PC-3 (cell line): ENCODE results near the gene GNB5. TPM values are rescaled to one million over a fixed set of nuclear protein-coding genes. Genes with fewer than 3 reads are reported as not detected.

Source experiments
- ATAC-seq: fragments of 200-7000 bp; cut with Tn5 transposase; 2 replicates; pipeline ENCODE4 v1.9.1; 2020; ENCODE audit warnings: mild to moderate bottlenecking, moderate library complexity
- BruUV-seq: library from RNA; stranded (reverse); fragments of 400-500 nt; replicated peaks from 2 replicates; lab custom pipeline; 2021; lab: Mats Ljungman, UMichigan
- CTCF ChIA-PET: fragments of 300-600 bp; sonication (Branson Sonifier 250); formaldehyde crosslinking; loops from one replicate; lab custom pipeline; 2022; ENCODE audit warnings: antibody characterized with exemption; lab: Charles Lee
- POLR2A ChIA-PET: fragments of 300-600 bp; sonication (Branson Sonifier 250); formaldehyde crosslinking; loops from one replicate; lab custom pipeline; 2022; ENCODE audit warnings: antibody characterized with exemption; ENCODE audit not compliant: unreplicated experiment; lab: Charles Lee
- DNase-seq: peaks from one replicate; pipeline ENCODE4 v3.0.0-alpha.2; 2015
- H2AFZ ChIP-seq: fragments of 300-600 bp; sonication (generic); 2 replicates; pipeline ENCODE4 v1.6.0; 2016; ENCODE audit warnings: antibody characterized with exemption, low read length
- H3F3A ChIP-seq: fragments of 300-600 bp; sonication (generic); one replicate; pipeline ENCODE4 v1.6.0; 2017; ENCODE audit warnings: antibody characterized with exemption, low read length, control low read depth, mild to moderate bottlenecking; ENCODE audit not compliant: unreplicated experiment
- H3K27ac ChIP-seq: fragments of 300-600 bp; sonication (generic); 2 replicates; pipeline ENCODE4 v1.5.1; 2016; ENCODE audit warnings: mild to moderate bottlenecking, low read length
- H3K27me3 ChIP-seq: fragments of 300-600 bp; sonication (generic); 2 replicates; pipeline ENCODE4 v1.6.1; 2016; ENCODE audit warnings: low read length, mixed read lengths
- H3K36me3 ChIP-seq: fragments of 300-600 bp; sonication (generic); 2 replicates; pipeline ENCODE4 v1.6.1; 2016; ENCODE audit warnings: low read depth, mixed run types, low read length, mixed read lengths
- H3K4me1 ChIP-seq: fragments of 300-600 bp; sonication (generic); 2 replicates; pipeline ENCODE4 v1.5.1; 2016; ENCODE audit warnings: low read length; ENCODE audit not compliant: insufficient read depth
- H3K4me2 ChIP-seq: fragments of 300-600 bp; sonication (generic); 2 replicates; pipeline ENCODE4 v1.6.0; 2016; ENCODE audit warnings: low read length
- H3K4me3 ChIP-seq: fragments of 300-600 bp; sonication (generic); 2 replicates; pipeline ENCODE4 v1.5.1; 2016; ENCODE audit warnings: mild to moderate bottlenecking, low read length, mixed read lengths
- H3K79me2 ChIP-seq: fragments of 300-600 bp; sonication (generic); 2 replicates; pipeline ENCODE4 v1.6.1; 2017; ENCODE audit warnings: low read length, mixed read lengths
- H3K9ac ChIP-seq: fragments of 300-600 bp; sonication (generic); 2 replicates; pipeline ENCODE4 v1.6.0; 2016; ENCODE audit warnings: mild to moderate bottlenecking, low read length
- H3K9me2 ChIP-seq: fragments of 300-600 bp; sonication (generic); replicated peaks from 2 replicates; pipeline ENCODE4 v1.6.1; 2016; ENCODE audit warnings: mixed run types, low read length, mixed read lengths
- H3K9me3 ChIP-seq: fragments of 300-600 bp; sonication (generic); 2 replicates; pipeline ENCODE4 v1.6.1; 2016; ENCODE audit warnings: low read length, mixed read lengths
- H4K20me1 ChIP-seq: fragments of 300-600 bp; sonication (generic); 2 replicates; pipeline ENCODE4 v1.6.1; 2016; ENCODE audit warnings: low read length, mixed read lengths
- CTCF ChIP-seq: fragments of 300-600 bp; sonication (generic); conservative IDR thresholded peaks from 2 replicates; pipeline ENCODE4 v1.5.1; 2017; ENCODE audit warnings: antibody characterized with exemption, low read depth, mild to moderate bottlenecking, low read length
- EZH2 ChIP-seq: fragments of 300-600 bp; sonication (generic); IDR thresholded peaks from one replicate; pipeline ENCODE4 v1.6.1; 2017; ENCODE audit warnings: antibody characterized with exemption, mild to moderate bottlenecking, low read length; ENCODE audit not compliant: unreplicated experiment
- EZH2phosphoT487 ChIP-seq: fragments of 300-600 bp; sonication (generic); IDR thresholded peaks from 2 replicates; pipeline ENCODE4 v1.6.1; 2018; ENCODE audit warnings: mild to moderate bottlenecking, antibody characterized with exemption, low read length, borderline replicate concordance
- intact Hi-C: fragments of 100-400 bp; cut with micrococcal nuclease; formaldehyde crosslinking; loops from 2 replicates; pipeline ENCODE4 v1.9.0; 2023
- total RNA-seq: library from RNA; depleted of rRNA; stranded (reverse); fragments of >200 nt; gene quantifications from 2 replicates; pipeline ENCODE4 v1.2.3, GENCODE V29; 2014

Gene GNB5
- total RNA-seq, 1 experiment from 2014 or later, result 49.3 TPM

DNA sequence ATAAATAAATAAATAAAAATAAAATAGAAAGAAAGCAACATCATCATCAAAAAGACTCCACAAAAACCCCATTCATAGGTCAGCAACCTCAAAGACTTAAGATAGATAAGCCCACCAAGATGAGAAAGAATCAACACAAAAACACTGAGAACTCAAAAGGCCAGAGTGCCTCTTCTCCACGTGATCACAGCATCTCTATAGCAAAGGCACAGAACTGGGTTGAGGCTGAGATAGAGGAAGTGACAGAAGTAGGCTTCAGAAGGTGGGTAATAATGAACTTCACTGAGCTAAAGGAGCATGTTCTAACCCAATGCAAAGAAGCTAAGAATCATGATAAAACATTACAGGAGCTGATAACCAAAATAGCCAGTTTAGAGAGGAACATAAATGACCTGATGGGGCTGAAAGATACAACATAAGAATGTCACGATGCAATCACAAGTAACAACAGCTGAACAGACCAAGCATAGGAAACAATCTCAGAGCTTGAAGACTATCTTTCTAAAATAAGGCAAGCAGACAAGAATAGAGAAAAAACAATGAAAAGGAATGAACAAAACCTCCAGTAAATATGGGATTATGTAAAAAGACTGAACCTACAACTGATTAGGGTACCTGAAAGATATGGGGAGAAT is 26.4 kb downstream of the GNB5 start:
- H3K4me2 ChIP-seq, result no peak overlapping the region
- TF ChIP-seq CTCF (no peak), EZH2 (no peak), EZH2phosphoT487 (no peak)
- H3K9me2 ChIP-seq, result no peaks in the 10 kb centered on the region
- no peak overlapping the region for H3K4me3 ChIP-seq
- H3F3A ChIP-seq, result no peaks in the 10 kb centered on the region
- no peaks in the 10 kb centered on the region for H3K79me2 ChIP-seq
- no peaks in the 10 kb centered on the region for H4K20me1 ChIP-seq
- BruUV-seq, result no TSS peak
- H3K9me3 ChIP-seq, result no peaks in the 10 kb centered on the region
- H3K9ac ChIP-seq, result no peak overlapping the region
- no peaks in the 10 kb centered on the region for H3K36me3 ChIP-seq
- no peak overlapping the region for H3K27ac ChIP-seq
- CTCF ChIA-PET, result no interaction called here
- no peak overlapping the region for H2AFZ ChIP-seq
- DNase-seq, result no peak
- POLR2A ChIA-PET, result interaction anchor here (0.6 kb wide), 1 partner anchor 20 kb away, joined by 3 read pairs; no protein-coding TSS in a partner anchor
- no peaks in the 10 kb centered on the region for H3K4me1 ChIP-seq
- no peaks in the 10 kb centered on the region for H3K27me3 ChIP-seq
- no peak for ATAC-seq
- intact Hi-C loops, result no loop called here

- Histone ChIP-seq H3K4me3 (no peak overlapping the region), H4K20me1 (no peaks in the 10 kb centered on the region), H3K9ac (no peak overlapping the region), H3K27ac (no peak overlapping the region), H2AFZ (no peak overlapping the region), H3K27me3 (no peaks in the 10 kb centered on the region), H3K4me1 (no peaks in the 10 kb centered on the region), H3F3A (no peaks in the 10 kb centered on the region), H3K9me3 (no peaks in the 10 kb centered on the region), H3K9me2 (no peaks in the 10 kb centered on the region), H3K79me2 (no peaks in the 10 kb centered on the region), H3K4me2 (no peak overlapping the region), H3K36me3 (no peaks in the 10 kb centered on the region)
- no peak for DNase-seq
- POLR2A ChIA-PET, result no interaction called here
- CTCF ChIA-PET, result no interaction called here
- intact Hi-C loops, result no loop called here
- ATAC-seq, result no peak
- BruUV-seq, result no TSS peak
- no peak for TF ChIP-seq EZH2phosphoT487
- no peak for TF ChIP-seq EZH2
- peak; percentile 40 for TF ChIP-seq CTCF
Measured at GRCh38 chr15:52163321-52164190, 27.6 kb downstream of the GNB5 start.

DNA sequence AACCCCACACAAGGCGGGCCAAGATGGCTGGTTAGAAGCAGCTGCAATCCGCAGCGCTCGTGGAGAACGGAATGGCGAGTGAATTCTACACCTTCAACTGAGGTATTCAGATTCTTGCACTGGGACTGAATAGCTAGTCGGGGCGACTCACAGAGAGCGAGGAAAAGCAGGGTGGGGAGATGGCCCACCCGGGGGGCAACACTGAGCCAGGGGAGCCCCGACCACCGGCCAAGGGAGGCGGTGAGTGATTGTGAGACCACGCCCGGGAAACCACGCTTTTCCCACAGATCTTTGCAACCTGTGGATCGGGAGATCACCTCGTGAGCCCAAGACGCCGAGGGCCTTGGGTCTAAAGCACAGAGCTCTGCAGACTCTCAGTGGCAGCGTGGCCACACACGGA is 28.3 kb downstream of the GNB5 start:
- no peaks in the 10 kb centered on the region for H4K20me1 ChIP-seq
- DNase-seq (no peak), ATAC-seq (no peak)
- no peak overlapping the region for H2AFZ ChIP-seq
- TF ChIP-seq EZH2phosphoT487, result no peak
- TF ChIP-seq CTCF, result no peak
- no peak for TF ChIP-seq EZH2
- BruUV-seq, result no TSS peak
- intact Hi-C loops, result no loop called here
- H3K36me3 ChIP-seq, result no peaks in the 10 kb centered on the region
- ChIA-PET CTCF (no interaction called here), POLR2A (no interaction called here)
- no peak overlapping the region for H3K27ac ChIP-seq
- no peak overlapping the region for H3K4me2 ChIP-seq
- no peaks in the 10 kb centered on the region for H3K9me3 ChIP-seq
- H3K9me2 ChIP-seq, result no peaks in the 10 kb centered on the region
- H3K4me1 ChIP-seq, result no peaks in the 10 kb centered on the region
- H3F3A ChIP-seq, result no peaks in the 10 kb centered on the region
- H3K27me3 ChIP-seq, result no peaks in the 10 kb centered on the region
- H3K79me2 ChIP-seq, result no peaks in the 10 kb centered on the region
- no peak overlapping the region for H3K9ac ChIP-seq
- H3K4me3 ChIP-seq, result no peak overlapping the region
